Ovary (tissue), 9 donors: ENCODE measurements around the gene ARCN1. TPM values are rescaled to one million over a fixed set of nuclear protein-coding genes. Genes with fewer than 3 reads are reported as not detected.

Experiments used
- DNase-seq, 5 donors: peaks; one replicate each; pipeline ENCODE4 v3.0.0-alpha.2; 2019 to 2020
- H3K27ac ChIP-seq, 2 donors: fragments of 200-600 bp; one replicate each; pipeline versions ENCODE4 v1.5.1 to v1.8.0; 2019 to 2022
- H3K27me3 ChIP-seq: fragments of 200-600 bp; one replicate; pipeline ENCODE4 v1.8.0; 2022
- H3K36me3 ChIP-seq: fragments of 200-600 bp; sonication (generic); one replicate; pipeline ENCODE4 v1.5.1; 2019
- H3K4me1 ChIP-seq: one replicate; pipeline ENCODE4 v1.8.1; 2013; ENCODE audit warnings: mild to moderate bottlenecking, moderate library complexity; ENCODE audit not compliant: insufficient read depth
- H3K4me3 ChIP-seq: fragments of 200-600 bp; sonication (generic); one replicate; pipeline ENCODE4 v1.5.1; 2017
- H3K9me3 ChIP-seq, 2 donors: fragments of 200-600 bp in 1 of 2; sonication (generic) in 1 of 2; one replicate each; pipeline versions ENCODE4 v1.5.1 to v1.8.1; 2013 to 2019; ENCODE audit warnings: mild to moderate bottlenecking in 1 of 2, moderate library complexity in 1 of 2
- CTCF ChIP-seq, 3 donors: fragments of 450-650 bp in 2 of 3; fragments of 200-600 bp in 1 of 3; IDR thresholded peaks; one replicate each; pipeline versions ENCODE4 v1.5.1 to v1.8.0; 2016 to 2022; ENCODE audit warnings: antibody characterized with exemption in 3 of 3, mild to moderate bottlenecking in 1 of 3
- EP300 ChIP-seq: sonication (generic); formaldehyde crosslinking; IDR thresholded peaks from one replicate; pipeline ENCODE4 v1.6.1; 2017; ENCODE audit warnings: antibody characterized with exemption
- POLR2A ChIP-seq: fragments of 450-650 bp; IDR thresholded peaks from one replicate; pipeline ENCODE4 v1.6.1; 2017; ENCODE audit warnings: antibody characterized with exemption, mild to moderate bottlenecking, moderate library complexity
- WGBS, 3 donors: extraction: QIAGEN DNeasy Blood & Tissue Kit in 1 of 3; methylation state at CpG; one replicate each; pipeline versions ENCODE4 v1.1.5 to v1.1.7; 2013 to 2017; 5-methylcytosine and 5-hydroxymethylcytosine counted together
- intact Hi-C, 4 donors: fragments of 100-400 bp; cut with DNase I; formaldehyde crosslinking; loops; one replicate each; pipeline versions ENCODE4 v1.11.0 to v1.15.1; 2022 to 2023
- polyA plus RNA-seq, 2 donors: library from polyadenylated mRNA; stranded (reverse); fragments of 200-250 nt in 1 of 2; fragments of 350-450 nt in 1 of 2; fragmentation: Illumina TruSeq in 1 of 2; extraction: RNeasy Lipid Tissue Mini Kit (QIAGEN cat#74804) in 1 of 2; gene quantifications; one replicate each; pipeline ENCODE4 v1.2.3, GENCODE V29; 2013 to 2014
- total RNA-seq, 7 donors: library from RNA; depleted of rRNA in 2 of 7; stranded (reverse); fragments of >200 nt in 2 of 7; fragmentation: NEBNext Ultra II Directional in 3 of 7; extraction: Animal tissue kit (Norgen Biotek cat#: 25700) in 3 of 7; gene quantifications; one replicate each; pipeline versions ENCODE4 v1.1.0 to v1.2.4, GENCODE V29; 2016 to 2023
- donor health status: DM: no; HTN: no; CAD: no; lungs with moderate emphysema.
- donor health status: DM: no; HTN: no; CAD: no.
- donor health status: Bipolar disorder and iron deficiency.
- donor health status: DM: yes; HTN: yes; CAD: no.
- donor health status: DM: no; HTN: no; CAD: no.
- donor health status: DM: yes; HTN: yes; CAD: no.

ARCN1 gene
- total and polyA plus RNA-seq, 9 donors, result 60.2 to 154 (median 125) TPM

GRCh38 chr11:118547132-118547531 lies 25.1 kb upstream of the ARCN1 start:
- no peaks in the 10 kb centered on the region for H3K9me3 ChIP-seq
- H3K27me3 ChIP-seq, result no peaks in the 10 kb centered on the region
- DNase-seq, result no peak
- 52 to 58% (median 52%) methylated on average over 2 of the region's 2 CpGs for WGBS, 3 donors
- H3K4me1 ChIP-seq, result no peaks in the 10 kb centered on the region
- H3K27ac ChIP-seq, result no peak overlapping the region
- H3K4me3 ChIP-seq, result no peak overlapping the region
- no peaks in the 10 kb centered on the region for H3K36me3 ChIP-seq
- intact Hi-C loops, result no loop called here
- TF ChIP-seq CTCF (IDR thresholded peaks at IDR 0.05) (no peak), EP300 (no peak), POLR2A (no peak)

- Histone ChIP-seq H3K27me3 (no peaks in the 10 kb centered on the region), H3K4me1 (no peaks in the 10 kb centered on the region), H3K9me3 (no peaks in the 10 kb centered on the region), H3K27ac (no peak overlapping the region), H3K36me3 (no peaks in the 10 kb centered on the region), H3K4me3 (no peak overlapping the region)
- no peak for DNase-seq
- intact Hi-C loops, result no loop called here
- WGBS, 3 donors, result 76 to 86% (median 82%) methylated on average over 4 of the region's 4 CpGs
- no peak for TF ChIP-seq POLR2A
These were observed 19.9 kb upstream of the ARCN1 start for GRCh38 chr11:118552341-118552740.

GRCh38 chr11:118560806-118561205 lies 11.4 kb upstream of the ARCN1 start:
- 87 to 91% (median 88%) methylated on average over 4 of the region's 4 CpGs for WGBS, 3 donors
- Histone ChIP-seq H3K9me3 (no peaks in the 10 kb centered on the region), H3K4me1 (no peaks in the 10 kb centered on the region), H3K27me3 (no peaks in the 10 kb centered on the region), H3K36me3 (no peaks in the 10 kb centered on the region), H3K4me3 (no peak overlapping the region), H3K27ac (no peak overlapping the region)
- DNase-seq, result no peak
- TF ChIP-seq EP300 (no peak), CTCF (IDR thresholded peaks at IDR 0.05) (no peak), POLR2A (no peak)
- intact Hi-C loops, result no loop called here

GRCh38 chr11:118565051-118565450 lies 7.2 kb upstream of the ARCN1 start:
- H3K4me3 ChIP-seq, result peak overlapping the region; percentile 55
- no peaks in the 10 kb centered on the region for H3K4me1 ChIP-seq
- no peaks in the 10 kb centered on the region for H3K27me3 ChIP-seq
- no peak for TF ChIP-seq CTCF (IDR thresholded peaks at IDR 0.05)
- no peak for TF ChIP-seq EP300
- no peak for TF ChIP-seq POLR2A
- no peaks in the 10 kb centered on the region for H3K9me3 ChIP-seq
- DNase-seq, result peak in 2 of 5 donors; percentile 34 to 51
- WGBS, 3 donors, result 12 to 16% (median 13%) methylated on average over 5 of the region's 5 CpGs
- no peak overlapping the region for H3K27ac ChIP-seq
- no peaks in the 10 kb centered on the region for H3K36me3 ChIP-seq
- intact Hi-C loops, result no loop called here

GRCh38 chr11:118569670-118570069 lies 2.5 kb upstream of the ARCN1 start:
- intact Hi-C loops, result loop anchor here in 1 of 4 donors (2.0 kb wide), 1 partner anchor 39 kb away; no protein-coding TSS in a partner anchor
- Histone ChIP-seq H3K27ac (no peak overlapping the region), H3K36me3 (no peaks in the 10 kb centered on the region), H3K4me1 (no peaks in the 10 kb centered on the region), H3K27me3 (no peaks in the 10 kb centered on the region), H3K9me3 (no peaks in the 10 kb centered on the region), H3K4me3 (no peak overlapping the region)
- DNase-seq, result no peak
- 76 to 93% (median 82%) methylated on average over 2 of the region's 2 CpGs for WGBS, 3 donors
- TF ChIP-seq EP300 (no peak), CTCF (IDR thresholded peaks at IDR 0.05) (no peak), POLR2A (no peak)
